GM19467 (cell line): ENCODE results near the gene MMP23B.
A peak's percentile ranks its signal among the peaks of the same experiment; 100 is the strongest.

Experiments used
- ATAC-seq: cut with Tn5 transposase; IDR thresholded peaks from one replicate; pipeline ENCODE4 v1.9.1; 2021; ENCODE audit warnings: mild to moderate bottlenecking, moderate library complexity; ENCODE audit not compliant: unreplicated experiment

The MMP23B gene

DNA sequence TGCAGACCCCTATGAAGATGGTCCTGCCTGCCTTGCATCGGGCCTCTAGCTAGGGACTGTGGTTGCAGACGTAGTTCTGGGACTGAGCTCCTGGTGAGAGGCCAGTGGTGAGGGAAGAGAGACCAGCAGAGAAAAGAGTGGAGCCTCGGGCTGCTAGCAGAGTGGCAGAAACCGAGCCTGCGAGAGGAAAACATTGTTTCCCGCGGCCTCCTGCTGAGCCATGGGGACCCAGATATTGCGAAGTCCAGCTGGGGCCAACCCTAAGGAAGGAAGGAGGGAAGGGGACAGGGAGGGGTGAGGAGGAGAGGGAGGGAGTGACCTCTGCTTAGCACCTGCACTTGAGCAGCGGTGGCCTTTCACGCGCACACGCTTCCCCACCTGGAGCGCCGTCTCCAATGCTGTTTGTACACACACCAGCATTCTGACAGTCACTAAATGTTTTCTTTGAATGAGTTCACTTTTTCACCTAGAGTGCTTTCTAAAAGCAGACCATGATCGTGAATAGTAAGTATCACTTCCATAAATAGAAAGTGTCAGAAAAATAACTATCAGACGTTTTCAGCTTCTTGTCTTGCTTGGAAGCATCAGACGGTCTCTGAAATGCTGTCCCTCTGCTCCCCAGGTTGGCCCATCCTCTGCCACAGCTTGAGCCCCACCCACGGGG lies 29.5 kb upstream of the MMP23B start:
- no peak for ATAC-seq

DNA sequence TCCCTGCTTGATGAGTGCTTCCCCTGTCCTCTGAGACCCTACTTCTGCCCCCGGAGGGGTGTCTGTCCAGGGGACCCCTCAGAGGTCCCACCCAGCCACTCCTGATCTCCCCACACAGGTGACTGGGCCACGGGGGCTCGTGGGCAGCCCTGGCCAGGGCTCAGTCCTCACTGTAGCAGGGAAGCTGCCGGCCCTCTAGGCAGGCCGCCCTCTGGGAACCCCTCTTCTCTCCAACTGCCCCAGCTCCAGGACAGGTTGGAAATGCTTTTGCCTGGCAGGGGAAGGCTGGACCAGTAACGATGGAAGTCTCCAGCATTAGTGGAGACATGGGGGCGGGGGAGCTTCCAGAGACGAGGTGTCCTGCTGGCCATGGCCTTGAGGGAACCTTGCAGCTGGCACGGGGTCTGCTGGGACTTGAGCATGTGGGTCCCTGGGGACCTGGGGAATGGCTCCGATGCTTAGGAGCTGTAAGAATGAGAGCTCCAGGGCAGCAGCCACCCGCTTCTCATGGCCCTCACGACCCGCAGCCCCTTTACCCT lies 28.9 kb upstream of the MMP23B start:
- ATAC-seq, result no peak

DNA sequence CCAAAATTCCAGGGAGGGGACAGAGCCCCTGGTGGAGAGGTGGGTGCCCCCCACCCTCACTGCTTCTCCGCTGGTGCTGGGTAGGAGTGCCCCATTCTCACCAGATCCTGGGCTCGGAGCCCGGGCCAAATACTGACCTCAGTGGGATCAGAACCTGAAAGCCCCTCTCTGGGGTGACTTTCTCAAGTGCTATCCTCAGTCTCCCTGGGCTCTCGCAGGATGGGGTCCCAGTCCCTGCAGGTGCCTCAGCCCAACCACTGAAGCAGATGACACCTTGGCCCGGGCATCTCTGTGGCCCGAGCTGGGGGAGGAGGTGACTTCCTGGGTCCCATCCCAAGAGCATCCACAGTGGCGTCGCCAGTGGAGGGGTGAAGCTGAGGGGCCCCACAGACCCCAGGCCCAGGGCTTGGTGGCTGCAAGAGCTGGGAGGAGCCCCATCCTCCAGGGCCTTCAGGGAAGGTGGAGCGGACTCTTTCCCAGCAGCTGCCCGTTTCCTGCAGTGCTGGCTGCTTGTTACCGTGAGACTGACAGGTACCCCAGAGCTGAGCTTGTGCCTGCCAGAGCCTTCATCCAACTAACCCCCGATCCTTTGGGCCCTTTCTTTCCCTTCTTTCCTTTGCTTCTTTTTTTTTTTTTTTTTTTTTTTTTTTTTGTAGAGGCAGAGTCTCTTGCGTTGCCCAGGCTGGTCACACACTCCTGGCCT lies 28.2 kb upstream of the MMP23B start:
- no peak for ATAC-seq

GRCh38 chr1:1604374-1605033 lies 27.5 kb upstream of the MMP23B start:
- no peak for ATAC-seq

DNA sequence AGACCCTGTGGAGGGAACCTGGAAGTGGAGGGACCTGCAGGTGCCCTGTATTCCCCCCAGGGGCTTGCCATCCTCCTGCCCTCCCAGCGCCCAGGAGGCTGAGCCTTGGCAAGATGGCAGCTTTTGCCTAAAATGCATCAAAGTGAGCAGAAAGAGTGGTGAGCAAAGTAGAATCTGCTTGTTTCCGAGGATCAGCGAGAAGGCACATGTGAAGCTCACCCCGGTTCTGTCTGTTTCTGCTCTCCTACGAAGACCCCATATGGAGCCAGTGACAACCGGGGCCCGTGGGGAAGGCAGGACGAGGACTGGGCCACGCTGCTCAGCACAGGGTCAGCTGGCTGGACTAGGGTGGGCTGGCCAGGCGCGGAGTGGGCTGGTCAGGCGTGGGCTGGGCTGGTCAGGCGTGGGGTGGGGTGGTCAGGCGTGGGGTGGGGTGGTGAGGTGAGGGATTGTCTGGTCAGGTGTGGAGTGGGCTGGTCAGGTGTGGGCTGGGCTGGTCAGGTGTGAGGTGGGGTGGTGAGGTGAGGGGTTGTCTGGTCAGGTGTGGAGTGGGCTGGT lies 26.9 kb upstream of the MMP23B start:
- ATAC-seq, result no peak

- ATAC-seq, result no peak
Measured at GRCh38 chr1:1605724-1606123, 26.2 kb upstream of the MMP23B start.

DNA sequence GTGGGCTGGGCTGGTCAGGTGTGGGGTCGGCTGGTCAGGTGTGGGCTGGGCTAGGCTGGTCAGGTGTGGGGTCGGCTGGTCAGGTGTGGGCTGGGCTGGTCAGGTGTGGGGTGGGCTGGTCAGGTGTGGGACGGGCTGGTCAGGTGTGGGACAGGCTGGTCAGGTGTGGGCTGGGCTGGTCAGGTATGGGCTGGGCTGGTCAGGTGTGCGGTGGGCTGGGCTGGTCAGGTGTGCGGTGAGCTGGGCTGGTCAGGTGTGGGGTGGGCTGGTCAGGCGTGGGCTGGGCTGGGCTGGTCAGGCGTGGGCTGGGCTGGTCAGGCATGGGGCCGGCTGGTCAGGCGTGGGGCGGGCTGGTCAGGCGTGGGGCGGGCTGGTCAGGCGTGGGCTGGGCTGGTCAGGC lies 25.7 kb upstream of the MMP23B start:
- no peak for ATAC-seq

DNA sequence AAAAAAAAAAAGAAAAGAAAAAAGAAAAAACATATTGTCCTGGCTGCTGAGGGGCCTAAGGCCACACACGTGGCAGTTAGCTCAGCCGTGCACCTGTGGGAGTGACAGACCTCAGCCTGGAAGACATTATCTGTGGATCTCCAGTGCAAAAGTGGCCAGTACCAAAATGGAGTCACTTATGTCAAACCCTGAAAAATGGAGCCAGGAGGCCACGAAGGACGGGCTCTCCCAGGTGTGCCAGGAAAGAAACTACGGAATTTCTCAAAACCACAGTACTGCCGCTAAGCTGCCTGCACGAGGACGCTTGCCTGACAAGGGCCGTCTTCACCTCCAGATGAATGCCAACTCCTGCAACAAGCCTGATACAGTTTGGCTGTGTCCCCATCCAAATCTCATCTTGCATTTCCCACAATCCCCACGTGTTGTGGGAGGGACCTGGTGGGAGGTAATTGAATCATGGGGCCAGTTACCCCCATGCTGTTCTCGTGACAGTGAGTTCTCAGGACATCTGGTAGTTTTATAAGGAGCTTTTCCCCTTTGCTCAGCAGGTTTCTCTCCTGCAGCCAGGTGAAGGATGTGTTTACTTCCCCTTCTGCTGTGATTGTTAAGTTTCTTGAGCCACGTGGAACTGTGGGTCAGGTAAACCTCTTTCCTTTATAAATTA lies 22.0 kb upstream of the MMP23B start:
- ATAC-seq, result no peak

- ATAC-seq, result no peak
Measured at GRCh38 chr1:1610796-1611195, 21.2 kb upstream of the MMP23B start.

DNA sequence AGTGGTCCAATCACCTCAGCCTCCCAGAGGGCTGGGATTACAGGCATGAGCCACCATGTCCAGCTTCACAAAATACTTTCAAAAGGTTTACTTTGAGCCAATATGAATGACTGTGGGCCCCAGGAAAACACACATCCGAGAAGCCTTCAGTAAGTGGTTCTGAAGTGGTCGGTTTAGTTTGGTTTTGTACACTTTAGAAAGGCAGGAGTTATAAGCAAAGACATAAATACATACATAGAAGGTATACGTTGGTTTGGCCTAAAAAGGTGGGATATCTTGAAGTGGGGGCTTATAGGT lies 19.9 kb upstream of the MMP23B start:
- ATAC-seq, result no peak

- no peak for ATAC-seq
Measured at GRCh38 chr1:1613509-1614082, 18.4 kb upstream of the MMP23B start.

DNA sequence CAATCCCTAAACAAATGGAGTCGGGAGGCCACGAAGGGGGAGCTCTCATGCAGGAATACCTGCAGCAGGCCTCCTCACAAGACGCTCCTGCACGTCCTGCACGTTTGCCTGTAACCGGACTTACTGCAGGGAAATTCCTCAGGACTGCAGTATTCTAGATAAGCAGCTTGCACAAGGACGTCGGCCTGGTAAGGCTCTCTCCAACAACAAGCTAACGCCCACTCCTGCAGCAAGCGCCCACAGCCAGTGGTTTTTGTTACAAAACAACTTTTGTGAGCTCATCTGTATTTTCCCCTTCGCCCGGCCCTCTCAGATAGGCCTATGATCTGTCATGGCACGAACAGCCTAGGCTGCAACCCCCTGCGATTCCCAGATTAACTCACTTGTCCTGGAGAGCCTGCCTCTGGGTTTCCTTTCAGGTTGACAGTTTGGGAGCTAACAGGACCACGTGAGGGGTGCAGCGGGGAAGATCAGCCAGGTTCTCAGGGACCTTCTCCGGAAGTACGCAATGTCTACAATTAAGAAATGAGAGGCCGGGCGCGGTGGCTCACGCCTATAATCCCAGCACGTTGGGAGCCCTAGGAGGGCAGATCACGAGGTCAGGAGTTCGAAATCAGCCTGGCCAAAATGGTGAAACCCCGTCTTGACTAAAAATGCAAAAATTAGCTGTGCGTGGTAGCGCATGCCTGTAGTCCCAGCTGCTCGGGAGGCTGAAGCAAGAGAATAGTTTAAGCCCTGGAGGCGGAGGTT lies 17.6 kb upstream of the MMP23B start:
- no peak for ATAC-seq

DNA sequence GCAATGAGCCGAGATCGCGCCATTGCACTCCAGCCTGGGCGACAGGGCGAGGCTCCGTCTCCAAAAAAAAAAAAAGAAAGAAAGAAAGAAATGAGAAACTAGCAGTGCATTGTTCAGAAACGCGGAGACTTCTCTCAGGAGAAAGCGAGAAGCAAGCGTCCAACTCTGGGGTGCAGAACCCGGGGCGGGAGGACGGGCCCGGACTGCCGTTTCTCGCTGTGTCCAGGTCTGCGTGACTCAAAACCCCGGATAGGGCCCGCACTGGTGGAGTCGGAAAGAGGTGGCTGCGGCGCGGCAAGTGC lies 17.1 kb upstream of the MMP23B start:
- ATAC-seq, result no peak

- ATAC-seq, result peak; percentile 84
Measured at GRCh38 chr1:1615256-1616044, 16.5 kb upstream of the MMP23B start, which contains the start of gene MIB2. TSS of gene MIB2 (plus strand) at chr1:1615500. CDS start at chr1:1623453, 7,953 bp downstream.

DNA sequence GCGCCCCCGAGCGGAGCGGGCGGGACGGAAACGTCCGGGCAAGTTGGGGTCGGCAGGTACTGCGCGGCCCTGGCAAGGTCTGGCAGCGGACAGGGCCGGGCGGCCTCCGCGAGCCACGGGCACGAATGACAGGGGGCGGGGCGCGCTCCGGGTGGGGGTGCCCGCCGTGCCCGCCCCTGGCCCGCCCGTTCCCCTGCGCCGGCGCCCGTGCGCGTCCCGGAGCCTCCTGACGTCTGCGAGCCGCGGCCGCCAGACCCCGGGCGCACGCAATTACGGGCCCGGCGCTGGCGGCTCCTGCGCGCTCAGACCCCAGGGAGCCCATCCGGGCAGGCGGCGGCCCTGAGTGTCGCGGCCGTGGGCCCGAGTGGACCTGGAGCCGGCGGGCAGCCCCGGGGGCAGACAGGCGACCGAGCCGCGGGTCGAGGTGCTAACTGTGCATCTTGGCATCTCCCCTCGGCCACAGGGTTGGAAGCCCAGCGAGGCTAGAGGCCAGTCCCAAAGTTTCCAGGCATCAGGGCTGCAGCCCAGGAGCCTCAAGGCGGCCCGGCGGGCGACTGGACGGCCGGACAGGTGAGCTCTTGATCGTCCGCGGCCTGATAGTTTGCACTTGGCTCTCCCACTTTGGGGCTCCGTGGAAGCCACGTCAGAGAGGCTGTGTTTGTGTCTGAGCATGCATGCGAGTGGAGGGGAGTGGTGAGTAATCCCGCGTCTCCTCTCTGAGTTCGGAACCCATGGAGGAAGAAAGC lies 15.8 kb upstream of the MMP23B start:
- ATAC-seq, result peak; percentile 1

DNA sequence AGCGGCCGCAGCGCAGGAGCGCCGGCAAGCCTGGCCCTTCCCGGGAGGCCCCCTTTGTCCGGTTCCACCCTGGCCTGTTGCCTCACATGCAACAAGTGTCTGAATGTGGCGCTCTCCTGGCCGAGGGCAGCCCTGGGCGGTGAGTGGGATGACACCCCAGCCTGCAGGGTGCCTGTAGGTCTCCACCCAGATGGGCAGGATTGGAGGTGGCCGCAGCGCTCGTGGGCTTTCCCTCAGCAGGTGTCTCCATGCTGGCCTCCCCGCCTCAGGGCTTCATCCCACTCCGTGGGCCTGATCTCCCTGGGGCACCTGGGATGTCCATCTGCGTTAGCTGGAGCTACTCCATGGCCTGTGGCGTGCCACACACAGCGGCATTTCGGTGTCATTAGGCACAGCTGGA lies 15.1 kb upstream of the MMP23B start:
- ATAC-seq, result no peak

DNA sequence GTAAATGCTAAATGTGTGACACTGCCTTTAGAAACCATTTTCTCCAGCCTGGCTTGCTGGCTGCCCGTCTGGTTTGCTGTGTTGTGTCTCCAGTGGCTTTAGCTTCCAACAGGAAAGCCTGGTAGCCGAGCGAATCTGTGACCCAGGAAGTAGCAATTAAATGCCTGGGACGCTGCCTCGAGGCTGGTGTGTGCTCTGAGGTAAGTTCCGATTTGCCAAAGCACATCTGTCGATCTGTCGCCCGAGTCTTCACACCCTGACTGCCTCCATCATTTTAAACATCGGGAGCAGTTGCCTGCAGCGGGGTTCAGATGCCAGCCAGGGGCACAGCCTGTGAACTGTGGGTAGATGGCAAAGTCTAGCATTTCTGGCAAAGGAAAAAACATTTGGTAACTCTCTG lies 14.5 kb upstream of the MMP23B start:
- ATAC-seq, result no peak

- ATAC-seq, result no peak
Measured at GRCh38 chr1:1617925-1618324, 14.0 kb upstream of the MMP23B start.
